Measurements from ENCODE around the gene ACSS1. TPM values are rescaled to one million over a fixed set of nuclear protein-coding genes. Genes with fewer than 3 reads are reported as not detected.
A peak's percentile ranks its signal among the peaks of the same experiment; 100 is the strongest.

Gene ACSS1
- total RNA-seq, 1 experiment from 2014 or later: 4.9 TPM

DNA sequence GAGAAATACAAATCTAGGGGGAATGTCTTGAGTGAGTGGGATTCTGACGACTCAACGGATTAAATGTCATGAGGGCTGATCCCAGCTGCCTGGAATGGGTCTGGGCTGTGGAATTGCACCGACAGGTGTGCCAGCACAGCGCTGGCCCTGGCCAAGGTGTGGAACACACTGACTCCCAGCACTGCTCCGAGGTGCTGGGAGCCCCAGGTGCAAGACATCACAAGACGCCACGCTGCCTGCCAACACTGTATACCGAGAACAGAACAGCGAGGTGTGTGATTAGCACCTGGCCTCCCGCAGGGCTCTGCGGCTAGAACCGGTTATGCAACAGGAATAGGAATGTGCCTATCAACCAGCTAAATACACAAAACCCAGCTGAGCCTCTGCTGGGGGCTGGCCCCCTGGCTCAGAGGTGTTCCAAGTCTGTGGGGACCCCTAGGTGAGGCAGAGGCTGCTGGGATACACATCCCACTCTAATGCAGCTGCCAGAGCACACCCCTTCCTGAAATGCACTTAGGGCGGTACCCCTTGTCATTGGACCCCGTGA is 40.6 kb downstream of the ACSS1 start:
- Histone ChIP-seq H3K27ac (no peak overlapping the region), H3K9me3 (replicated peaks) (no peaks in the 10 kb centered on the region), H3K4me1 (replicated peaks) (no peaks in the 10 kb centered on the region), H3K27me3 (replicated peaks) (no peaks in the 10 kb centered on the region), H3K4me3 (no peak overlapping the region), H3K36me3 (no peaks in the 10 kb centered on the region)
- DNase-seq (ENCODE audit: low read depth in 1 of 2, low spot score in 2 of 2): no peak

DNA sequence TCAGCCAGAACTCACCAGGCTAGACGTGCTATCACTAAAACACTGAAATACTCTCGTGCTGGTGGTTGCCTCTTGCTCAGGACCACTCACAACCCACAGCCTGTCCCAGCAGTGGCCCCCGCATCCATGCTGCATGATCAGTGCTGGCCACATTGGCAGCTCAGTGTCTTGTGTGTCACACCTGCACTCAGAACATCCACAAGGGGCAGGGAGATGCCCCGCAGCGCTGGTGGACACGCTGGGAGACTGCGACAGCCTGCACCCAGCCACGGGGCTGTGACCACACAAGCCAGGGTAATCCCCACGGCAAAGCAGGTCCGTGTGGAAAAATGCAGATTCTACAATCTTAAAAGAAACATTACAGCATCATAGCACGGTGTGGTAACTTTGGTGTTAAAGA is 41.5 kb downstream of the ACSS1 start:
- Histone ChIP-seq H3K27me3 (replicated peaks) (no peaks in the 10 kb centered on the region), H3K4me1 (replicated peaks) (no peaks in the 10 kb centered on the region), H3K27ac (no peak overlapping the region), H3K36me3 (no peaks in the 10 kb centered on the region), H3K4me3 (no peak overlapping the region), H3K9me3 (replicated peaks) (no peaks in the 10 kb centered on the region)
- peak in 1 of 2 experiments; percentile 32 for DNase-seq (ENCODE audit: low read depth in 1 of 2, low spot score in 2 of 2)

DNA sequence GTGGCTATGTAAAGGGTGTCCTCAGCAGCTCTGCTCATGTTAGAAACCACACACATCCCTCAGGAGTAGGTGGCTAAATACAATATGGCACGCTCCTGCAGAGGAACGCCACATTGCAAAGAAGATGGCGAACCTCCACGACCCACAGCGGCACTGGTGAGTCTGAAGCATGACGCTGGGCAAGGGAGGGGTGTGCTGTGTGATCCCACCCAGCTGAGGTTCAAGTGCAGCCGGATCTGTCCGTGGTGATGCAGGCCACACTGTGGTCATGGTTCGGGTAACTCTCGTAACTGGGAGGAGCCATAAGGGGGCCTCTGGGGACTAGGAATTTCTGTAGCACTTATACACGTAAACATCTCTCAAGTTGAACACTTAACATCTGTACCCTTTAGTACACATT is 42.0 kb downstream of the ACSS1 start:
- Histone ChIP-seq H3K27ac (no peak overlapping the region), H3K9me3 (replicated peaks) (no peaks in the 10 kb centered on the region), H3K27me3 (replicated peaks) (no peaks in the 10 kb centered on the region), H3K36me3 (no peaks in the 10 kb centered on the region), H3K4me3 (no peak overlapping the region), H3K4me1 (replicated peaks) (no peaks in the 10 kb centered on the region)
- DNase-seq (ENCODE audit: low read depth in 1 of 2, low spot score in 2 of 2): peak in 1 of 2 experiments; percentile 36

DNA sequence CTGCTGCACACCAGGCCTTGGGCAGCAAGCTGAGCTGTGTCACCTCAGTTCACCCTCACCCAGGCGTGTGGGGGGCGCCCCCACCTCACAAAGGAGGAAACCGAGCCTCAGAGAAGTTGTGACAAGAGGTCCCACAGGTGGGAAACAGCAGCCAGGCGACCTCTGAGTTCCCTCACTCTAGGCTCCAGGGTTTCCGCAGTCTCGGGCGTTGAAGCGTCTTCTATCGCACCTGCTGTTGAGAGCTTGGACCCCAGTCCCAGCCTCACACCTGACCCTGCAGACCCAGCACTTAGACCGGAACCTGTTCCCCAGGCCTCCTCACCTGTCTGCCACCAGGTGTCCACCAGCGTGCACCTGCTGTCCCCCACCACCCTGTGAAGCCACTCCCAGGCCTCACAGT is 43.1 kb downstream of the ACSS1 start:
- Histone ChIP-seq H3K4me3 (no peak overlapping the region), H3K4me1 (replicated peaks) (peaks cover 3% of the 10 kb centered on the region), H3K36me3 (no peaks in the 10 kb centered on the region), H3K27ac (no peak overlapping the region), H3K27me3 (replicated peaks) (no peaks in the 10 kb centered on the region), H3K9me3 (replicated peaks) (no peaks in the 10 kb centered on the region)
- peak in 1 of 2 experiments; percentile 38 for DNase-seq (ENCODE audit: low read depth in 1 of 2, low spot score in 2 of 2)

DNA sequence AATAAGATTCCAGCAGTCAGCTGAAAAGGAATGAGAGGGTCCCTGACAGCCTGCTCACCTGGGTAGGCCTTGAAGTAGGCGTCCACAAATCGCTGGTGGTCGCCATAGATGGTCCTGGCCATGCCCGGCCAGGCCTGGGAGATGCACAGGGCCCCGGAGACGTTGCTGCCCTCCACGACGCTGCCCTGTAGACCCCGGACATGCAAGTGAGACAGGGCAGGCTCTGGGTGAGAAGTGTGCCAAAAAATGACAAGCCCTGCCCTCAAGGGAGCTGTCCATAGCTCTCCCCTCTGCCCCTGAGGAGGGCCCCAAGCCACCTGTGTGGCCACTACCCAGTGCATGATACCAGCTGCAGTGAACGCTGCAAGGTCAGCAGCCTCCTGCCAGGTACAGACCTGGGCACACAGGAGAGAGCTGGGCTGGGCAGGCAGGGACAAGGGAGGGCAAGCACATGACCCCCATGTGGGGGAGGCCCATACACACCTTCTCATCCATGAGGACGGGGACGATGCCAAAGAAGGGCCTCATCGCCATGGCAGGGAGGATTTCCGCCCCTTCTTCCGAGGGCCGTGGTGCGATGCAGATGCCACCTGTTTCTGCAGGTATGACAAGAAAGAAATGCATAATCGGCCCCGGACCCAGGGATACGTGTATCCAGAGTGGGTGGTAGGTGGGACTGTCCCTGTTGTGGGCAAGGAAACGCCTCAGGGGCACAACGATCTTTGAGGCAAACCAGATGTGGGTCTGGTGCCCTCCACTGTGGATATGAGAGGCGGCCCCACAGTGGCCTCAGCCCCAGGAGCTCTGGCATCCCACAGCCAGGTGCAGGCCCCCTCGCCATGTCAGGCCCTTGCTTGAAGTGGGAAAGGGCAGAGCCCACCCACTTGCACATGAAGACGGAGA is 44.2 kb downstream of the ACSS1 start:
- Histone ChIP-seq H3K27me3 (replicated peaks) (no peaks in the 10 kb centered on the region), H3K4me1 (replicated peaks) (peaks cover 14% of the 10 kb centered on the region)
- peak in 1 of 2 experiments; percentile 33 for DNase-seq (ENCODE audit: low read depth in 1 of 2, low spot score in 2 of 2)

DNA sequence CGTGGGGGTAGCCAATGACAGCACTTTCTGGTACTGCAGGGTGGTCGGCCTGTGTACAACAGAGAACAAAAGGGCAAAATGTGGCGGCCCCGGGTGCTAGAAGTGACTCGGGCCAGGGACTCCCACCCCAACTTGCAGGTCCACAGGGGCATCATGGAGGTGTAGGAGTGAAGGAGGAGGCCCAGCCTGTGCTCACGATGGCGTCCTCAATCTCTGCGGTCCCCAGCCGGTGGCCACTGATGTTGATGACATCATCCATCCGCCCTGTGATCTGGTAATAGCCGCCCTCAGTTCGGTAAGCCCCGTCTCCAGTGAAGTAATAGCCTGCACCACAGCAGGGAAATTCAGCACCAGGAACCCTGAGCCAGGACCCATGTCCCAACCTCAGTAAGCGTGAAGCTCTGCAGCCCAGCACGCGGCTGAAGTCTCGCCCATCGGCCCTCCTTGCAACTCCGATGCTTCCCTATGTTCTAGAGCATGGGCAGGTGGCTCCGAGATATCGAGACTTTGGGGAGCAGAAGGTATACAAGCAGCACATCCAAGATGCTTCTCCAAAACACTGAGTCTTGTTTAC is 45.2 kb downstream of the ACSS1 start:
- Histone ChIP-seq H3K4me3 (no peak overlapping the region), H3K9me3 (replicated peaks) (no peaks in the 10 kb centered on the region), H3K36me3 (no peaks in the 10 kb centered on the region), H3K4me1 (replicated peaks) (peaks cover 16% of the 10 kb centered on the region), H3K27ac (no peak overlapping the region), H3K27me3 (replicated peaks) (no peaks in the 10 kb centered on the region)
- DNase-seq (ENCODE audit: low read depth in 1 of 2, low spot score in 2 of 2): peak in 1 of 2 experiments; percentile 40

More for the DNA sequence above, 44.2 kb downstream of the ACSS1 start:
- Histone ChIP-seq H3K36me3 (no peaks in the 10 kb centered on the region), H3K9me3 (replicated peaks) (no peaks in the 10 kb centered on the region), H3K4me3 (no peak overlapping the region), H3K27ac (no peak overlapping the region)

DNA sequence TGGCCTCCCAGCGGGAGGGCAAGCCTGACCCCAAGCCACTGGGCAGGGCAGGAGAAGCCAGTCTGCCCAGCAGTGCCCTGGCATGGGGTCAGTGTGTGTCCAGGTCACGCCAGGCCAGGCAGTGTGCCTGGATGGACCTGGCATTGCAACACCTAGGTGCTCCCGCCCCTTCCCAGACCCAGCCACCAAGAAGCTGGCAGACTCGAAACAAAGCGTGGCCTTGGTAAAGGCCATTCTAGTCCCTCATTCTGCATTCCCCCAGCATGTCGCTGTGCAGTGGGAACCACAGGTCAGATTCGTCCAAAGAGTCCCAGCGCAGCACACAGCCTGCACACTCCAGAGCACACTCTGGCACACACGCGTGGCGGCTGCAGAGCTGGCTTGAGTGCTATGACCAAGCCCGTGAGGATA is 46.1 kb downstream of the ACSS1 start:
- peak in 1 of 2 experiments; percentile 20 for DNase-seq (ENCODE audit: low read depth in 1 of 2, low spot score in 2 of 2)

DNA sequence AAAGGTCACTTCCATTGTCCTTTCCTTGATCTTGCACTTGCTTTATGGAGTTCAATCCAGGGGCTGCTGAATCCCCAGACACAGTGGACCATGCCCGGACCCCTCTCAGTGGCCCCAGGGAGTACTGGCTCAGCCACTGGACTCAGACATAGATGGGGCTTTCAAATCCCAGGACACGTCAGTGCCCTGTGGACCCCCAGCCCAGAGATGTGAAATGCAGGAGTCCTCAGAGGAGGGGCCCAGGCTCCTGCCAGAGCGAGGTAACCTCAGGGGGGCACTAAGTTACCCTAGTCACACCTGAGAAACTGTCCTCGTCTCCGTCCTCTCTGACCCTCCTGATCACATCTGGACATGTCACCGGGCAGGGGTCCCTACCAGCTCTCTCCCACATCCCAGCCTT is 46.7 kb downstream of the ACSS1 start:
- H3K9me3 ChIP-seq (replicated peaks): no peaks in the 10 kb centered on the region
- H3K36me3 ChIP-seq: no peaks in the 10 kb centered on the region
- H3K4me1 ChIP-seq (replicated peaks): peaks cover 16% of the 10 kb centered on the region
- H3K27me3 ChIP-seq (replicated peaks): no peaks in the 10 kb centered on the region
- no peak overlapping the region for H3K27ac ChIP-seq
- peak in 1 of 2 experiments; percentile 24 for DNase-seq (ENCODE audit: low read depth in 1 of 2, low spot score in 2 of 2)
- H3K4me3 ChIP-seq: no peak overlapping the region

More for the DNA sequence above, 46.1 kb downstream of the ACSS1 start:
- no peaks in the 10 kb centered on the region for H3K36me3 ChIP-seq
- H3K27me3 ChIP-seq (replicated peaks): no peaks in the 10 kb centered on the region
- no peak overlapping the region for H3K4me3 ChIP-seq
- no peak overlapping the region for H3K27ac ChIP-seq
- no peaks in the 10 kb centered on the region for H3K9me3 ChIP-seq (replicated peaks)
- peaks cover 16% of the 10 kb centered on the region for H3K4me1 ChIP-seq (replicated peaks)

DNA sequence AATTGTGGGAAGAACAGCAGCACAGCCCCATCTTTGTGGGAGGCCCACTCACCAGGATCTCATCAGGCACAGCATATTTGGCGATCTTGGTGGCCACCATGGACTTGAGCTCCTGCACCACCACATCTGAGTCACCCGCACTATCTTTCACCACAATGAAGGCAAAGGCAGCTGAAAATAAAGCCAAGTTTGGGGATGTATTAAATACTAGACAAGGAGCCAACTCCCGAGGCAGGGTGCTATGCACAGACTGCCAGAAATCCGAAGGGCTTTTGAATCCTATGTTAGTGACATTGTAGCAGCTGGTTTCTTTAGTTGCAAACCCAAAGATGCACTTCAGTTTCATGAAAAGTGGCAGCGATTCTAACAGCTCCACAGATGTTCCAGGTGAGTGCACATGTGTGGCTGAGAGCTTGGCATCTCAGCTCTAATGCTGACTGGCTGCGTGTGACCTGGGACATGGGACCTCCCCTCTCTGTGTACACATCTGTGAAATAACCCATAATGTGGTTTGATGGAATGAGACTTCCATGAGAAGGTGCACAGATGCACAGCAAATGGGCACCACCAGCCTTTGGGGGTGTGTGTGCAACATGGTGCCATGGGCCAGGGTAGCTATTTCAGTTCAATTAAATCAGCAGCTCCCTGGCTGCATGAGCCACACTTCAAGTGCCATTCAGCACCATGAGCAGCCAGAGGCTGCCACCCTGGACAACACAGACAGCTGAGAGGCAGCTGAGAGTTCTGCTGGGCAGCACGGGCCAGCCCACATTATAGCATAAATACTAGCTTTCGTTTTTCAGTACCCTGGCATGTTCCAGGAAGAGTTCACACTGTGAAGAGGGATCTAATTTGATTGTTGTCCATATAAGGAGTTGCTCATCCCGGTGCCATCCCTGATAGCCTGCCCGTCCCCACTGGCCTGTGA is 48.5 kb downstream of the ACSS1 start:
- DNase-seq (ENCODE audit: low read depth in 1 of 2, low spot score in 2 of 2): peak; percentile 33 to 48
- H3K27me3 ChIP-seq (replicated peaks): no peaks in the 10 kb centered on the region
- H3K27ac ChIP-seq: no peak overlapping the region
- no peak overlapping the region for H3K4me3 ChIP-seq
- H3K36me3 ChIP-seq: no peaks in the 10 kb centered on the region
- peaks cover 16% of the 10 kb centered on the region for H3K4me1 ChIP-seq (replicated peaks)
- H3K9me3 ChIP-seq (replicated peaks): no peaks in the 10 kb centered on the region

DNA sequence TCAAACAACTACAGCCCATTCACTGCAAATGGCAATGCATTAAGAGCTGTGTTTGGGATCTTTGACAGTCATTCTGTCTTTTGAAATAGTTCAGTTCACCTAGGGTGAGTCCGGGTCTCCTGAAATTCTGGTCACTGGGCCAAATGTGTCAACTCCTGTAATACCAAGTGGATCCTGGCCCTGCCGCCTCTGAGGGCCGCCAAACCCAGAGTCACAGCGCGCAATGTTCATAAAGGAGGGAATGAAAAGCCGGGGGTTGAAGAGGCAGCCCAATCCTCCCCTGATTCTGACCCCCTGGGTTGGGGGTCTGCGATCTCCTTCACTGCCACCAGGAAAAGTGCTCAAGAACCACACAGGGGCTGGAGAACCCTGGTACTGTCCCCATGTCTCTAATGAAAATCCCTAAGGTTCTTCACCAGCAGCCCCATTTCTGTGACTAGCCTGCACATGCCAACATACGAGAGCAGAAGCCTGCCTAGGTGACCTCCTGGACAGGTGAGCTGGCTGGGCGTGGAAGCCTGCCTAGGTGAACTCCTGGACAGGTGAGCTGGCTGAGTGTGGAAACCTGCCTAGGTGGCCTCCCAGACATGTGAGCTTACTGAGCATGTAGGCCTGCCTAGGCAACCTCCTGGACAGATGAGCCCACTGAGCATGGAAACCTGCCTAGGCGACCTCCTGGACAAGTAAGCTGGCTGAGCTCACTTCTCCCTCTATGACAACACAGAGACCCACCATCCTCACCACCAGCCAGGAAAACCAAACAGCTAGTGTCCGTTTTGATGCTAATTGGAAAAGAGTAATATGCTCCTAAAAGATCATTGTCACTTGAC is 49.3 kb downstream of the ACSS1 start:
- H3K27ac ChIP-seq: no peak overlapping the region
- no peaks in the 10 kb centered on the region for H3K9me3 ChIP-seq (replicated peaks)
- no peak overlapping the region for H3K4me3 ChIP-seq
- H3K36me3 ChIP-seq: no peaks in the 10 kb centered on the region
- peaks cover 16% of the 10 kb centered on the region for H3K4me1 ChIP-seq (replicated peaks)
- DNase-seq (ENCODE audit: low read depth in 1 of 2, low spot score in 2 of 2): peak in 1 of 2 experiments; percentile 28
- no peaks in the 10 kb centered on the region for H3K27me3 ChIP-seq (replicated peaks)

DNA sequence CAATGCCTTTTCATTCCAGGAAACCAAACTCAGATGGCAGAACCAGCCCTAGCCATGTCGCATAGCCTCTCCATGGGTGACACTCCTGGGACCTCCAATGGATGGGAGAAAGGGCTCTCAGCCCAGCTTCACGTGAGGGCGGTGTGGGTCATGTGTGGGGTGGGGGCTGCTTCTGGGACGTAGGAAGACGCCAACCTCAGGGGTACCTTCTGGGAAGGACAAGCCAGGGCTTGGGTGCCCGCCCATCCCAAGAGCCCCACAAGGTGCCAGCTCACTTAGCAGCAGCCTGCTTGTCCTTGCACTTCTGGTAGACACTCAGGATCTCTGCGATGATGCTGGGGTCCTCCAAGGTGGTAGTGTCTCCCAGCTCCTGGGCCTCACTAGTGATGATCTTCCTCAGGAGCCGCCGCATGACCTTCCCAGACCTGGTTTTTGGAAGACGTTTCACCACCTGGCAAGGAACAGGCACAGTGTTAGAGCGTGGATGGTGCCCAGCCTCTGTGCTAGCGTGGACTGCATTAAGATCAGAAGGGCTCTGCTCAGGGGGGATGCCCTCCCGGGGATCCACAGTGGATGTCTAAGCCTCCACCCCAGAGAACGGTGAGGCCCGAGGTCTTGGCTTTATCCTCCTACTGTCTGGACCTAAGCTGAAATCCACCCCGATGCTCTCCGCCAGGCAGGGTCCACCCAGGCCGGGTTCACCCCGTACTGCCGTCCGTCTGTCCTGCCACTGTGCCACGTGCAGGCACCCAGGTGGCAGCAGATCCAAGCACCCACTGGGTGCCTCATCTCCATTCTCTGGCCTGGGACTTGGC is 50.2 kb downstream of the ACSS1 start:
- peaks cover 16% of the 10 kb centered on the region for H3K4me1 ChIP-seq (replicated peaks)
- H3K27me3 ChIP-seq (replicated peaks): no peaks in the 10 kb centered on the region
- DNase-seq (ENCODE audit: low read depth in 1 of 2, low spot score in 2 of 2): peak in 1 of 2 experiments; percentile 41

More for the DNA sequence above, 50.2 kb downstream of the ACSS1 start:
- H3K27ac ChIP-seq: no peak overlapping the region
- no peaks in the 10 kb centered on the region for H3K9me3 ChIP-seq (replicated peaks)
- no peak overlapping the region for H3K4me3 ChIP-seq
- H3K36me3 ChIP-seq: no peaks in the 10 kb centered on the region

Data from SJSA1 (cell line).